Right renal pelvis (tissue), 4 donors: Measurements from ENCODE around the gene CFHR4. TPM values are rescaled to one million over a fixed set of nuclear protein-coding genes. Genes with fewer than 3 reads are reported as not detected.
"Not testable (repeated sequence)": the region's sequence is repeated elsewhere in the genome, so short reads cannot be mapped to it uniquely, and the experiment has no call there.

Experiments
- DNase-seq, 4 donors: peaks; one replicate each; pipeline ENCODE4 v3.0.0-alpha.2; 2013; ENCODE audit warnings: low read depth in 4 of 4, low spot score in 3 of 4, missing footprints in 1 of 4
- polyA plus RNA-seq, 4 donors: library from polyadenylated mRNA; unstranded; fragments of 120-200 nt; gene quantifications; one replicate each; pipeline ENCODE4 v1.2.1, GENCODE V29; 2013; ENCODE audit not compliant: insufficient read length in 4 of 4

CFHR4 gene
- polyA plus RNA-seq, 4 donors, result not detected

DNA sequence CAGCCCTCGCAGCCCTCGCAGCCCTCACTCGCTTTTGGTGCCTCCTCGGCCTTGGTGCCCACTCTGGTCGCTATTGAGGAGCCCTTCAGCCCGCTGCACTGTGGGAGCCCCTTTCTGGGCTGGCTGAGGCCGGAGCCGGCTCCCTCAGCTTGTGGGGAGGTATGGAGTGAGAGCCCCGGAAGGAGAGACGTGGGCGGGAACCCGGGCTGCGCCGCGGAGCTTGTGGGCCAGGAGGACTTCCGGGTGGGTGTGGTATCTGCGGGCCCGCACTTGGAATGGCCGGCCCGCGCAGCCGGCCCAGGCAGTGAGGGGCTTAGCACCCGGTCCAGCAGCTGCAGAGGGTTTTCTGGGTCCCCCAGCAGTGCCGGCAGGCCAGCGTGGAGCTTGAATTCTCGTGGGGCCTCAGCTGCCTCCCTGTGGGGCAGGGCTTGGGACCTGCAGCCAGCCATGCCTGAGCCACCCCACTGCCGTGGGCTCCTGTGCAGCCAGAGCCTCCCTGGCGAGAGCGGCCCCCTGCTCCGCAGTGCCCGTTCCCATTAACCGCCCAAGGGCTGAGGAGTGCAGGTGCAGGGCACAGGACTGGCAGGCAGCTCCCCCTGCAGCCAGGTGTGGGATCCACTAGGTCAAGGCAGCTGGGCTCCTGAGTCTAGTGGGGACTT lies 45.8 kb downstream of the CFHR4 start:
- DNase-seq, result no peak

DNA sequence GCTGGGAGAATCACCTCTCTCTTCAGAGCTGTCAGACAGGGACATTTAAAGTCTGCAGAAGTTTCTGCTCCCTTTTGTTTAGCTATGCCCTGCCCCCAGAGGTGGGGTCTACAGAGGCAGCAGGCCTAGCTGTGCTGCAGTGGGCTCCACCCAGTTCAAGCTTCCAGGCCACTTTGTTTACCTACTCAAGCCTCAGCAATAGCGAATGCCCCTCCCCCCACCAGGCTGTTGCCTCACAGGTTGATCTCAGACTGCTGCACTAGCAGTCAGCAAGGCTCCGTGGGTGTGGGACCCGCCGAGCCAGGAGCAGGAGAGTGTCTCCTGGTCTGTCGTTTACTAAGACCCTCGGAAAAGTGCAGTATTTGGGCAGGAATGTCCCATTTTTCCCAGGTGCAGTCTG lies 53.6 kb downstream of the CFHR4 start:
- not testable (repeated sequence) for DNase-seq

- DNase-seq, result not testable (repeated sequence)
These were observed 55.7 kb downstream of the CFHR4 start, which contains the start of gene CFHR2 for GRCh38 chr1:196943568-196943967. TSS of gene CFHR2 (plus strand) at chr1:196943738. CDS start at chr1:196943881, 143 bp downstream.

DNA sequence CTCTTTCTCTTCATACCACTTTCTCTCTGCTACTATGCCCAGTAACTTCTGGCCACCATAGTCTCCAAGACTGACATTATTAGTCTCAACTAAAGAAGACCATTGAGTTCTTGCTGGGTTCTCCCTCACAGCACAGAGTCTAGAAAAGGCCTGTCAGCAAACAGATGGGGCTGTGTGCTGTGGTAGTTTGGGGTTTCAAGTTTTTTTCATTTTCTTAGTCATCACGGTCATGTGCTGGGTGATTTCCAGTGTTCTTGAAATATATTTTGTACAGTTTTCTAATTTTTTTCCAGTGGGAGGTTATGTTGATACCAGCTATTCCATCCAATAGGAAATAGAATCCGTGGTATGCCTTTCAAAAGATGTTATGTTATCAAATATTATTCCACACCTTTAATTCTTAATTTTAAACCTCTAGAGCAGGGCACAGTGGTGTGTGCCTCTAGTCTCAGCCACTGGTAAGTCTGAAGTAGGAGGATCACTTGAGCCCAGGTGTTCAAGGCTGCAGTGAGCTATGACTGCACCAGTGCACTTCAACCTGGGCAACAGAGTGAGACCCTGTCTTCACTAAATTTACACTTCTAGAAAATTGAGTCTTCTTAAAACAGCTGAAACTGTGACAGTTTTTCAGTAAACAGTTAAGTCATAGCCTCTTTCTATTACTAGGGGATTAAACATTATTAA lies 64.0 kb downstream of the CFHR4 start:
- no peak for DNase-seq

- DNase-seq, result no peak
These were observed 66.9 kb downstream of the CFHR4 start for GRCh38 chr1:196954778-196955177.

DNA sequence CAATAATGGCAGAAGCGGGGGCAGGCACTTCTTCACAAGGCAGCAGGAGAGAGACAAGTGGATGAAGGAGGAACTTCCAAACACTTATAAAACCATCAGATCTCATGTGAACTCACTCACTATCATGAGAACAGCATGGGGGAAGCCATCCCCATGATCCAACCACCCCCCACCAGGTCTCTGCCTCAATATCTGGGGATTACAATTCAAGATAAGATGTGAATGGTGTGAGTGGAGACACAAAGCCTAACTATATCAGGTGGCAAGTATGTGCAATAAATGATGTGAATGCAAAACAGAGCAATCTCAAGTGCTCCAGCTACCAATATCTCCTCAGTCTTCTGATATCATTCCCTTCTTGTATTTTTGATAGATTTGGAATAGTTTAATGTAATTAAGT lies 68.1 kb downstream of the CFHR4 start:
- DNase-seq, result no peak

DNA sequence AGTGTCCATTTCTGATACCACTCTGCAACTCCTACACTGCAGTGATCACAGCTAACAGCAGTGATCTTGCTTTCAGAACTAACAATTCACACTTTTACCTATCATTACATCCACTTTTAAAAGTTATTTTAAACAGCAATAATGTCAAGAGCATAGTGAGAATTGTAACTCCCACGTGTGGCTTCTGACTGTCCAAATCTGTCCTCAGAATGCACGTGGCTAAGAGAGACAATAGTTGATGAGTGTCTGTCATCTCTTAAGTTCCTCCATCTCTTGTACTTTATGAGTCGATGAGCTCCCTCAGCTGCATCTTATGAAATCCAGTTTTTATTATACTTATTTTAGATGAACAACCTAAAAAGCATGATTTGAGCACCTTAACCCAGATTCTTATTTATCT lies 73.0 kb downstream of the CFHR4 start:
- no peak for DNase-seq

Other genes with a start within 250 kb of the CFHR4 start
- 10 to 100 TPM; 38.4 to 46.9 (median 40.8) TPM for gene CFH, start 236.0 kb upstream of the CFHR4 start, polyA plus RNA-seq
- gene CFHR3, start 113.2 kb upstream of the CFHR4 start, polyA plus RNA-seq, result 1 to 10 TPM in 1 of 4 donors, under 1 TPM in 3; 0.22 to 1.2 (median 0.51) TPM
- gene CFHR1, start 68.3 kb upstream of the CFHR4 start, polyA plus RNA-seq, result under 1 TPM in 2 of 4 donors, not detected in 2; 0.21 to 0.30 TPM
- gene CFHR2, start 55.7 kb downstream of the CFHR4 start, polyA plus RNA-seq, result under 1 TPM in 1 of 4 donors, not detected in 3; 0.08 TPM
- gene CFHR5, start 89.5 kb downstream of the CFHR4 start, polyA plus RNA-seq, result not detected
- not detected for gene F13B, start 179.2 kb downstream of the CFHR4 start, polyA plus RNA-seq